HepG2 (cell line): Measurements from ENCODE around the gene PCNT. TPM values are rescaled to one million over a fixed set of nuclear protein-coding genes. Genes with fewer than 3 reads are reported as not detected.

ENCODE experiments used
- ATAC-seq: fragments of 200-7000 bp; cut with Tn5 transposase; 3 replicates; pipeline ENCODE4 v1.9.1; 2020; ENCODE audit warnings: mild to moderate bottlenecking, moderate library complexity
- BruUV-seq: library from RNA; stranded (reverse); fragments of 400-500 nt; replicated peaks from 2 replicates; lab custom pipeline; 2021; lab: Mats Ljungman, UMichigan
- CTCF ChIA-PET: fragments of 300-600 bp; formaldehyde crosslinking; extraction: SDS; loops from one replicate; lab custom pipeline; 2021; ENCODE audit warnings: low total read pairs, inconsistent platforms, low intra/inter-chr PET ratio; lab: Yijun Ruan, JAX
- POLR2A ChIA-PET: fragments of 350-600 bp; sonication (Branson Sonifier 250); formaldehyde crosslinking; loops from one replicate; lab custom pipeline; 2020; ENCODE audit warnings: antibody characterized with exemption, inconsistent platforms; lab: Yijun Ruan, JAX
- DNase-seq: peaks from one replicate; pipeline ENCODE4 v3.0.0-alpha.2; 2015; ENCODE audit warnings: low spot score
- FAIRE-seq: peaks from 3 replicates; lab custom pipeline; 2011; peaks lifted over from hg19 to GRCh38; lab: Jason Lieb, UNC
- H2AFZ ChIP-seq: one replicate; pipeline ENCODE4 v1.6.1; 2011; ENCODE audit warnings: low read length, inconsistent platforms
- H3K27ac ChIP-seq: fragments of 300-600 bp; 3 replicates; pipeline ENCODE4 v1.8.0; 2011; ENCODE audit warnings: mixed run types, mild to moderate bottlenecking, mixed read lengths, low read length, inconsistent platforms; ENCODE audit not compliant: insufficient read depth; ENCODE audit errors: extremely low read length
- H3K27me3 ChIP-seq, 2 experiments: fragments of 200-600 bp in 1 of 2; 2 replicates in 1 of 2; 3 replicates in 1 of 2; pipeline versions ENCODE4 v1.6.0 to v1.8.0; 2011; ENCODE audit warnings: low read length in 2 of 2, mild to moderate bottlenecking in 2 of 2, moderate library complexity in 2 of 2, inconsistent platforms in 1 of 2; ENCODE audit not compliant: insufficient read depth in 2 of 2, control insufficient read depth in 1 of 2
- H3K36me3 ChIP-seq, 2 experiments: fragments of 200-600 bp in 1 of 2; replicated peaks in 1 of 2; 2 replicates in 1 of 2; 3 replicates in 1 of 2; pipeline versions ENCODE4 v1.5.1 to v1.8.0; 2011; ENCODE audit warnings: low read length in 2 of 2, inconsistent platforms in 1 of 2; ENCODE audit not compliant: insufficient read depth in 2 of 2, control insufficient read depth in 1 of 2
- H3K4me1 ChIP-seq: 2 replicates; pipeline ENCODE4 v1.5.1; 2012; ENCODE audit warnings: low read length, inconsistent platforms; ENCODE audit not compliant: insufficient read depth
- H3K4me2 ChIP-seq: 2 replicates; pipeline ENCODE4 v1.6.0; 2011; ENCODE audit warnings: low read depth, low read length, inconsistent platforms
- H3K4me3 ChIP-seq, 3 experiments: fragments of 200-600 bp in 1 of 3; sonication (generic), shearing (Covaris generic) in 1 of 3; replicated peaks in 1 of 3; 2 replicates each; pipeline ENCODE4 v1.5.1; 2011 to 2016; ENCODE audit warnings: low read length in 3 of 3, inconsistent platforms in 2 of 3, low read depth in 2 of 3, mild to moderate bottlenecking in 2 of 3, control low read depth in 1 of 3, mixed read lengths in 1 of 3; ENCODE audit not compliant: insufficient read depth in 1 of 3
- H3K79me2 ChIP-seq: one replicate; pipeline ENCODE4 v1.6.1; 2011; ENCODE audit warnings: low read length, inconsistent platforms; ENCODE audit not compliant: insufficient read depth
- H3K9ac ChIP-seq: 2 replicates; pipeline ENCODE4 v1.6.0; 2011; ENCODE audit warnings: mild to moderate bottlenecking, low read depth, low read length, inconsistent platforms; ENCODE audit not compliant: insufficient read depth
- H3K9me3 ChIP-seq: 2 replicates; pipeline ENCODE4 v1.5.1; 2012; ENCODE audit warnings: mild to moderate bottlenecking, low read length
- H4K20me1 ChIP-seq: 2 replicates; pipeline ENCODE4 v1.6.0; 2011; ENCODE audit warnings: inconsistent platforms, mild to moderate bottlenecking, low read length, moderate library complexity; ENCODE audit not compliant: insufficient read depth
- ATRX ChIP-seq: sonication (generic); formaldehyde crosslinking; IDR thresholded peaks from 2 replicates; pipeline ENCODE4 v1.4.0; 2020; ENCODE audit warnings: missing genetic modification reagents, borderline replicate concordance
- CHD2 ChIP-seq: IDR thresholded peaks from 2 replicates; pipeline ENCODE4 v1.6.1; 2011; ENCODE audit warnings: low read depth, low read length, improper control_type of control experiment
- GLI4 ChIP-seq: sonication (generic); formaldehyde crosslinking; IDR thresholded peaks from 2 replicates; pipeline ENCODE4 v1.5.1; 2020; ENCODE audit warnings: missing genetic modification reagents, mild to moderate bottlenecking, moderate library complexity, borderline replicate concordance
- MAFF ChIP-seq: IDR thresholded peaks from 2 replicates; pipeline ENCODE4 v1.6.1; 2011; ENCODE audit warnings: low read depth, low read length, improper control_type of control experiment
- MAFG ChIP-seq: sonication (generic); formaldehyde crosslinking; IDR thresholded peaks from 2 replicates; pipeline ENCODE4 v1.5.1; 2020; ENCODE audit warnings: mild to moderate bottlenecking, missing genetic modification reagents
- MIER3 ChIP-seq: IDR thresholded peaks from 2 replicates; pipeline ENCODE4 v1.6.1; 2016; ENCODE audit warnings: missing compliant biosample characterization, borderline replicate concordance
- SNAPC2 ChIP-seq: sonication (generic); formaldehyde crosslinking; IDR thresholded peaks from 2 replicates; pipeline ENCODE4 v1.8.1; 2022; ENCODE audit warnings: mild to moderate bottlenecking, missing genetic modification reagents
- SOX5 ChIP-seq: IDR thresholded peaks from 2 replicates; pipeline ENCODE4 v1.6.1; 2016; ENCODE audit warnings: borderline replicate concordance
- SP1 ChIP-seq, 2 experiments: fragments of 450-650 bp in 1 of 2; sonication (generic) in 1 of 2; formaldehyde crosslinking in 1 of 2; IDR thresholded peaks; 2 replicates each; pipeline versions ENCODE4 v1.4.0 to v1.6.1; 2016 to 2020; ENCODE audit warnings: missing genetic modification reagents in 1 of 2
- SRSF9 ChIP-seq: fragments of 200-400 bp; formaldehyde crosslinking; IDR thresholded peaks from 2 replicates; pipeline ENCODE4 v1.6.1; 2018; ENCODE audit warnings: borderline replicate concordance, mild to moderate bottlenecking, low read depth, low read length; ENCODE audit not compliant: insufficient read depth, poor library complexity, severe bottlenecking
- ZNF567 ChIP-seq: sonication (generic); formaldehyde crosslinking; IDR thresholded peaks from 2 replicates; pipeline ENCODE4 v1.8.1; 2023; ENCODE audit warnings: mild to moderate bottlenecking, missing genetic modification reagents, borderline replicate concordance
- ZNF572 ChIP-seq: sonication (generic); formaldehyde crosslinking; IDR thresholded peaks from 2 replicates; pipeline ENCODE4 v1.5.1; 2020; ENCODE audit warnings: mild to moderate bottlenecking, missing genetic modification reagents
- ZNF629 ChIP-seq: sonication (generic); formaldehyde crosslinking; conservative IDR thresholded peaks from 2 replicates; pipeline ENCODE4 v1.5.0; 2020; ENCODE audit warnings: missing genetic modification reagents
- ZNF674 ChIP-seq: sonication (generic); formaldehyde crosslinking; IDR thresholded peaks from 2 replicates; pipeline ENCODE4 v1.5.0; 2020; ENCODE audit warnings: low read depth, mild to moderate bottlenecking, missing genetic modification reagents
- WGBS: methylation state at CpG from one replicate; pipeline ENCODE4 v1.1.6; 2017; ENCODE audit warnings: low lambda C conversion rate; 5-methylcytosine and 5-hydroxymethylcytosine counted together
- in situ Hi-C: cut with HindIII; loops from 2 replicates; pipeline ENCODE4 v1.10.0; 2017; ENCODE audit warnings: low pct_unique_long_range_greater_than_20kb; ENCODE audit not compliant: extremely low pct_ligation_motif_present
- intact Hi-C: fragments of 100-400 bp; cut with micrococcal nuclease; formaldehyde crosslinking; loops from one replicate; pipeline ENCODE4 v1.10.0; 2022; ENCODE audit not compliant: unreplicated experiment
- polyA plus RNA-seq, 8 experiments: library from polyadenylated mRNA; depleted of rRNA in 3 of 8; stranded (reverse) in 7 of 8; unstranded in 1 of 8; fragments of >200 nt; fragmentation: Illumina TruSeq in 4 of 8; extraction: Trizol in 4 of 8; gene quantifications; 2 replicates each; pipeline versions ENCODE4 v1.2.1 to v1.2.3, GENCODE V29; 2011 to 2016; ENCODE audit warnings: low read depth in 4 of 8, missing spikeins in 1 of 8, mixed read lengths in 1 of 8; ENCODE audit not compliant: insufficient read depth in 1 of 8
- total RNA-seq, 5 experiments: library from RNA; depleted of rRNA; stranded (reverse); fragments of >200 nt; fragmentation: Illumina TruSeq; extraction: Trizol; gene quantifications; 2 replicates each; pipeline ENCODE4 v1.2.3, GENCODE V29; 2016; ENCODE audit warnings: low read depth in 1 of 5
- TF ChIP-seq, protein P1 (sequence below): sonication (generic); formaldehyde crosslinking; IDR thresholded peaks from 2 replicates; pipeline ENCODE4 v1.4.0; 2020; ENCODE audit warnings: missing genetic modification reagents
- TF ChIP-seq, protein P2 (sequence below): sonication (generic); formaldehyde crosslinking; IDR thresholded peaks from 2 replicates; pipeline ENCODE4 v1.9.0; 2021; ENCODE audit warnings: missing genetic modification reagents, borderline replicate concordance
- TF ChIP-seq, protein P3 (sequence below): sonication (generic); formaldehyde crosslinking; IDR thresholded peaks from 2 replicates; pipeline ENCODE4 v1.5.0; 2020; ENCODE audit warnings: mild to moderate bottlenecking, missing genetic modification reagents, moderate library complexity

PCNT gene
- total and polyA plus RNA-seq, 2 of the 13 experiments (the other 11 are each of a cell fraction or from before 2014, with no cell fraction given), result 5.6 to 12.4 TPM

DNA sequence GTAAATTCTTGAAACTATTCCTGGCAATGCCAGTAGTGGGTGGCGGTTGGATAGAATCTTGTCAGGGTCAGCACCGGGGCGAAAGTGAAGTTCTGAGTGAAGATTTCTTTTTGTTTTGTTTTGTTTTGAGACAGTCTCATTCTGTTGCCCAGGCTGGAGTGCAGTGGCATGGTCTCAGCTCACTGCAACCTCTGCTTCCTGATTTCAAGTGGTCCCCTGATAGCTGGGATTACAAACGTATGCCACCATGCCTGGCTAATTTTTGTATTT lies 33.3 kb downstream of the PCNT start:
- Histone ChIP-seq H3K9me3 (no peaks in the 10 kb centered on the region), H3K79me2 (no peaks in the 10 kb centered on the region), H3K36me3 (peaks cover 28 to 51% of the 10 kb centered on the region in 2 experiments), H3K4me3 (no peak overlapping the region), H2AFZ (no peak overlapping the region), H3K4me1 (no peaks in the 10 kb centered on the region), H3K27ac (no peak overlapping the region), H3K27me3 (no peaks in the 10 kb centered on the region), H3K9ac (no peak overlapping the region), H3K4me2 (no peak overlapping the region), H4K20me1 (no peaks in the 10 kb centered on the region)
- intact Hi-C loops, result no loop called here
- no TSS peak for BruUV-seq
- in situ Hi-C loops, result no loop called here
- no peak for ATAC-seq
- DNase-seq, result no peak
- 96% methylated on average over 4 of the region's 4 CpGs for WGBS
- TF ChIP-seq, protein P1, sequence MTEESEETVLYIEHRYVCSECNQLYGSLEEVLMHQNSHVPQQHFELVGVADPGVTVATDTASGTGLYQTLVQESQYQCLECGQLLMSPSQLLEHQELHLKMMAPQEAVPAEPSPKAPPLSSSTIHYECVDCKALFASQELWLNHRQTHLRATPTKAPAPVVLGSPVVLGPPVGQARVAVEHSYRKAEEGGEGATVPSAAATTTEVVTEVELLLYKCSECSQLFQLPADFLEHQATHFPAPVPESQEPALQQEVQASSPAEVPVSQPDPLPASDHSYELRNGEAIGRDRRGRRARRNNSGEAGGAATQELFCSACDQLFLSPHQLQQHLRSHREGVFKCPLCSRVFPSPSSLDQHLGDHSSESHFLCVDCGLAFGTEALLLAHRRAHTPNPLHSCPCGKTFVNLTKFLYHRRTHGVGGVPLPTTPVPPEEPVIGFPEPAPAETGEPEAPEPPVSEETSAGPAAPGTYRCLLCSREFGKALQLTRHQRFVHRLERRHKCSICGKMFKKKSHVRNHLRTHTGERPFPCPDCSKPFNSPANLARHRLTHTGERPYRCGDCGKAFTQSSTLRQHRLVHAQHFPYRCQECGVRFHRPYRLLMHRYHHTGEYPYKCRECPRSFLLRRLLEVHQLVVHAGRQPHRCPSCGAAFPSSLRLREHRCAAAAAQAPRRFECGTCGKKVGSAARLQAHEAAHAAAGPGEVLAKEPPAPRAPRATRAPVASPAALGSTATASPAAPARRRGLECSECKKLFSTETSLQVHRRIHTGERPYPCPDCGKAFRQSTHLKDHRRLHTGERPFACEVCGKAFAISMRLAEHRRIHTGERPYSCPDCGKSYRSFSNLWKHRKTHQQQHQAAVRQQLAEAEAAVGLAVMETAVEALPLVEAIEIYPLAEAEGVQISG, result no peak
- TF ChIP-seq ZNF629 (CRISPR knock-in tag), result no peak
- no peak for TF ChIP-seq SP1 (IDR thresholded peaks at IDR 0.05)
- no peak for TF ChIP-seq SP1 (CRISPR knock-in tag; IDR thresholded peaks at IDR 0.05)
- no peak for TF ChIP-seq ZNF674 (CRISPR knock-in tag)
- TF ChIP-seq MIER3 (CRISPR knock-in tag), result no peak
- TF ChIP-seq, protein P2, sequence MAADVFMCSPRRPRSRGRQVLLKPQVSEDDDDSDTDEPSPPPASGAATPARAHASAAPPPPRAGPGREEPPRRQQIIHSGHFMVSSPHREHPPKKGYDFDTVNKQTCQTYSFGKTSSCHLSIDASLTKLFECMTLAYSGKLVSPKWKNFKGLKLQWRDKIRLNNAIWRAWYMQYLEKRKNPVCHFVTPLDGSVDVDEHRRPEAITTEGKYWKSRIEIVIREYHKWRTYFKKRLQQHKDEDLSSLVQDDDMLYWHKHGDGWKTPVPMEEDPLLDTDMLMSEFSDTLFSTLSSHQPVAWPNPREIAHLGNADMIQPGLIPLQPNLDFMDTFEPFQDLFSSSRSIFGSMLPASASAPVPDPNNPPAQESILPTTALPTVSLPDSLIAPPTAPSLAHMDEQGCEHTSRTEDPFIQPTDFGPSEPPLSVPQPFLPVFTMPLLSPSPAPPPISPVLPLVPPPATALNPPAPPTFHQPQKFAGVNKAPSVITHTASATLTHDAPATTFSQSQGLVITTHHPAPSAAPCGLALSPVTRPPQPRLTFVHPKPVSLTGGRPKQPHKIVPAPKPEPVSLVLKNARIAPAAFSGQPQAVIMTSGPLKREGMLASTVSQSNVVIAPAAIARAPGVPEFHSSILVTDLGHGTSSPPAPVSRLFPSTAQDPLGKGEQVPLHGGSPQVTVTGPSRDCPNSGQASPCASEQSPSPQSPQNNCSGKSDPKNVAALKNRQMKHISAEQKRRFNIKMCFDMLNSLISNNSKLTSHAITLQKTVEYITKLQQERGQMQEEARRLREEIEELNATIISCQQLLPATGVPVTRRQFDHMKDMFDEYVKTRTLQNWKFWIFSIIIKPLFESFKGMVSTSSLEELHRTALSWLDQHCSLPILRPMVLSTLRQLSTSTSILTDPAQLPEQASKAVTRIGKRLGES (CRISPR knock-in tag), result no peak
- no peak for TF ChIP-seq MAFF
- no peak for TF ChIP-seq SOX5 (CRISPR knock-in tag)
- no peak for TF ChIP-seq SNAPC2 (CRISPR knock-in tag)
- TF ChIP-seq, protein P3, sequence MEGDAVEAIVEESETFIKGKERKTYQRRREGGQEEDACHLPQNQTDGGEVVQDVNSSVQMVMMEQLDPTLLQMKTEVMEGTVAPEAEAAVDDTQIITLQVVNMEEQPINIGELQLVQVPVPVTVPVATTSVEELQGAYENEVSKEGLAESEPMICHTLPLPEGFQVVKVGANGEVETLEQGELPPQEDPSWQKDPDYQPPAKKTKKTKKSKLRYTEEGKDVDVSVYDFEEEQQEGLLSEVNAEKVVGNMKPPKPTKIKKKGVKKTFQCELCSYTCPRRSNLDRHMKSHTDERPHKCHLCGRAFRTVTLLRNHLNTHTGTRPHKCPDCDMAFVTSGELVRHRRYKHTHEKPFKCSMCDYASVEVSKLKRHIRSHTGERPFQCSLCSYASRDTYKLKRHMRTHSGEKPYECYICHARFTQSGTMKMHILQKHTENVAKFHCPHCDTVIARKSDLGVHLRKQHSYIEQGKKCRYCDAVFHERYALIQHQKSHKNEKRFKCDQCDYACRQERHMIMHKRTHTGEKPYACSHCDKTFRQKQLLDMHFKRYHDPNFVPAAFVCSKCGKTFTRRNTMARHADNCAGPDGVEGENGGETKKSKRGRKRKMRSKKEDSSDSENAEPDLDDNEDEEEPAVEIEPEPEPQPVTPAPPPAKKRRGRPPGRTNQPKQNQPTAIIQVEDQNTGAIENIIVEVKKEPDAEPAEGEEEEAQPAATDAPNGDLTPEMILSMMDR, result no peak
- no peak for TF ChIP-seq SRSF9
- TF ChIP-seq ZNF567 (CRISPR knock-in tag), result no peak
- no peak for TF ChIP-seq CHD2
- no peak for TF ChIP-seq MAFG (CRISPR knock-in tag)
- TF ChIP-seq GLI4 (CRISPR knock-in tag), result no peak
- no peak for TF ChIP-seq ATRX (CRISPR knock-in tag)
- no peak for TF ChIP-seq ZNF572
- no peak for FAIRE-seq
- POLR2A ChIA-PET, result no interaction called here
- CTCF ChIA-PET, result no interaction called here
